Naive thymus-derived CD4-positive, alpha-beta T cell (primary cell): Measurements from ENCODE around the gene B3GAT3. TPM values are rescaled to one million over a fixed set of nuclear protein-coding genes. Genes with fewer than 3 reads are reported as not detected.

Experiments
- ATAC-seq: fragments of 150-1000 bp; cut with Tn5 transposase; 2 replicates; pipeline ENCODE4 v1.10.0; 2021; ENCODE audit warnings: mild to moderate bottlenecking, moderate library complexity
- CTCF ChIA-PET: fragments of 350-600 bp; sonication (Branson Sonifier 250); formaldehyde crosslinking; loops from one replicate; lab custom pipeline; 2021; ENCODE audit warnings: antibody characterized with exemption; lab: Charles Lee
- POLR2A ChIA-PET: fragments of 350-600 bp; sonication (Branson Sonifier 250); formaldehyde crosslinking; loops from one replicate; lab custom pipeline; 2021; ENCODE audit warnings: antibody characterized with exemption, inconsistent platforms; lab: Charles Lee
- DNase-seq, 9 donors: peaks; one replicate each; pipeline versions ENCODE4 v3.0.0 to v3.0.0-alpha.2; 2020 to 2022; ENCODE audit warnings: mixed read lengths in 1 of 9
- H3K27ac ChIP-seq: one replicate; pipeline ENCODE4 v1.7.0; 2013; ENCODE audit warnings: mild to moderate bottlenecking, low read depth, low read length, moderate library complexity
- H3K27me3 ChIP-seq, 2 donors: one replicate each; pipeline ENCODE4 v1.7.0; 2013; ENCODE audit warnings: low read length in 2 of 2, mild to moderate bottlenecking in 2 of 2, moderate library complexity in 2 of 2; ENCODE audit not compliant: control insufficient read depth in 2 of 2, insufficient read depth in 2 of 2
- H3K36me3 ChIP-seq, 3 experiments: 1 replicate in 2 of 3; 2 replicates in 1 of 3; pipeline ENCODE4 v1.7.0; 2013; ENCODE audit warnings: low read length in 3 of 3, mild to moderate bottlenecking in 3 of 3, moderate library complexity in 1 of 3; ENCODE audit not compliant: insufficient read depth in 3 of 3, control insufficient read depth in 2 of 3
- H3K4me1 ChIP-seq, 2 donors: one replicate each; pipeline ENCODE4 v1.7.0; 2013; ENCODE audit warnings: low read length in 2 of 2, mild to moderate bottlenecking in 2 of 2, moderate library complexity in 1 of 2; ENCODE audit not compliant: control insufficient read depth in 2 of 2, insufficient read depth in 2 of 2
- H3K4me3 ChIP-seq: 2 replicates; pipeline ENCODE4 v1.7.0; 2013; ENCODE audit warnings: mild to moderate bottlenecking, low read length
- H3K9me3 ChIP-seq, 3 experiments: 1 replicate in 2 of 3; 2 replicates in 1 of 3; pipeline ENCODE4 v1.7.0; 2013; ENCODE audit warnings: low read length in 3 of 3; ENCODE audit not compliant: control insufficient read depth in 2 of 3
- H3K27ac Mint-ChIP-seq, 9 donors: one replicate each; pipeline ENCODE4 v1.8.0; 2020 to 2022; ENCODE audit warnings: mixed read lengths in 9 of 9, mild to moderate bottlenecking in 8 of 9, moderate library complexity in 5 of 9, inconsistent platforms in 2 of 9
- H3K27me3 Mint-ChIP-seq, 5 donors: one replicate each; pipeline ENCODE4 v1.8.0; 2021 to 2022; ENCODE audit warnings: mixed read lengths in 5 of 5, mild to moderate bottlenecking in 1 of 5
- H3K36me3 Mint-ChIP-seq, 5 donors: one replicate each; pipeline ENCODE4 v1.8.0; 2020 to 2022; ENCODE audit warnings: mixed read lengths in 5 of 5, mild to moderate bottlenecking in 3 of 5, inconsistent platforms in 1 of 5
- H3K4me1 Mint-ChIP-seq, 7 donors: one replicate each; pipeline ENCODE4 v1.8.0; 2020 to 2022; ENCODE audit warnings: mixed read lengths in 7 of 7, mild to moderate bottlenecking in 3 of 7, inconsistent platforms in 1 of 7
- H3K4me3 Mint-ChIP-seq, 10 donors: one replicate each; pipeline ENCODE4 v1.8.0; 2020 to 2022; ENCODE audit warnings: mild to moderate bottlenecking in 10 of 10, mixed read lengths in 10 of 10, moderate library complexity in 6 of 10, inconsistent platforms in 2 of 10
- H3K9me3 Mint-ChIP-seq, 11 donors: one replicate each; pipeline ENCODE4 v1.8.0; 2020 to 2022; ENCODE audit warnings: mixed read lengths in 11 of 11, mild to moderate bottlenecking in 4 of 11, inconsistent platforms in 1 of 11, moderate library complexity in 1 of 11
- intact Hi-C, 2 donors: fragments of 100-400 bp; cut with micrococcal nuclease; formaldehyde crosslinking; loops; one replicate each; pipeline ENCODE4 v1.15.1; 2023
- polyA plus RNA-seq, 2 donors: library from polyadenylated mRNA; unstranded; fragments of 300-500 nt; fragmentation: Illumina TruSeq; gene quantifications; one replicate each; pipeline ENCODE4 v1.2.3, GENCODE V29; 2021
- total RNA-seq, 6 experiments: library from RNA in 5 of 6; stranded (reverse) in 5 of 6; gene quantifications; 1 replicate in 5 of 6; 2 replicates in 1 of 6; pipeline ENCODE4 v1.2.3 and lab custom pipeline; 2021 to 2026

Gene B3GAT3
- total and polyA plus RNA-seq, 7 experiments from 2014 or later: 35.0 to 78.1 (median 64.4) TPM

- DNase-seq: no peak
- intact Hi-C loops: loop anchor here in 1 of 2 donors (5.0 kb wide), 1 partner anchor 228 kb away; no protein-coding TSS in a partner anchor
- CTCF ChIA-PET: interaction anchor here (1.8 to 4.1 kb wide), 2 partner anchors 22 to 34 kb away, joined by 6 to 27 read pairs; partner anchors contain the start of gene TUT1
Measured at GRCh38 chr11:62614275-62614674, 7.5 kb downstream of the B3GAT3 start.

GRCh38 chr11:62613291-62613778 is 8.5 kb downstream of the B3GAT3 start:
- Histone ChIP-seq H3K27ac (peak overlapping the region; percentile 92), H3K36me3 (peaks cover 0 to 47% (median 0%) of the 10 kb centered on the region in 3 experiments), H3K4me1 (peaks cover 19 to 29% of the 10 kb centered on the region in 2 donors), H3K4me3 (no peak overlapping the region), H3K27me3 (no peaks in the 10 kb centered on the region), H3K9me3 (no peaks in the 10 kb centered on the region)
- peak overlapping the region; percentile 64 to 95 (median 89) for H3K27ac Mint-ChIP-seq
- intact Hi-C loops: loop anchor here (2.0 to 5.0 kb wide), 3 partner anchors 33 to 229 kb away; partner anchors contain the start of genes C11orf98 (in 1 of the 2), CSKMT (in 1 of the 2) and GANAB (in 1 of the 2)
- H3K9me3 Mint-ChIP-seq: no peaks in the 10 kb centered on the region
- H3K27me3 Mint-ChIP-seq: no peaks in the 10 kb centered on the region
- ATAC-seq: no peak
- no peak for DNase-seq
- peak overlapping the region; percentile 47 to 99 (median 70) for H3K4me3 Mint-ChIP-seq
- ChIA-PET CTCF (interaction anchor here (0.5 to 4.1 kb wide), 7 partner anchors 12 to 87 kb away, joined by 3 to 27 read pairs (median 3); partner anchors contain the start of genes C11orf98, CSKMT, MTA2 and TUT1), POLR2A (interaction anchor here (0.6 to 12.0 kb wide), 8 partner anchors 8 to 1225 kb away, joined by 3 to 219 read pairs (median 8); partner anchors contain the start of genes B3GAT3, C11orf98, CSKMT and GANAB)
- H3K36me3 Mint-ChIP-seq: peaks cover 0 to 19% (median 0%) of the 10 kb centered on the region in 5 donors
- H3K4me1 Mint-ChIP-seq: peaks cover 31 to 49% (median 41%) of the 10 kb centered on the region in 7 donors

More at GRCh38 chr11:62614275-62614674, 7.5 kb downstream of the B3GAT3 start:
- Histone ChIP-seq H3K27me3 (no peaks in the 10 kb centered on the region), H3K36me3 (peaks cover 0 to 38% (median 0%) of the 10 kb centered on the region in 3 experiments), H3K4me3 (no peak overlapping the region), H3K4me1 (peaks cover 16 to 28% of the 10 kb centered on the region in 2 donors), H3K27ac (no peak overlapping the region), H3K9me3 (no peaks in the 10 kb centered on the region)
- peak overlapping the region in 6 of 10 donors; percentile 31 to 99 (median 58) for H3K4me3 Mint-ChIP-seq
- ATAC-seq: no peak
- peaks cover 25 to 46% (median 40%) of the 10 kb centered on the region in 7 donors for H3K4me1 Mint-ChIP-seq
- H3K27ac Mint-ChIP-seq: peak overlapping the region; percentile 73 to 95 (median 89)
- peaks cover 0 to 17% (median 4%) of the 10 kb centered on the region in 5 donors for H3K36me3 Mint-ChIP-seq
- POLR2A ChIA-PET: interaction anchor here (0.7 to 12.0 kb wide), 5 partner anchors 7 to 237 kb away, joined by 3 to 219 read pairs (median 64); partner anchors contain the start of genes B3GAT3, C11orf98, CSKMT and GANAB
- no peaks in the 10 kb centered on the region for H3K27me3 Mint-ChIP-seq
- no peaks in the 10 kb centered on the region for H3K9me3 Mint-ChIP-seq

- Histone ChIP-seq H3K4me1 (peaks cover 19 to 32% of the 10 kb centered on the region in 2 donors), H3K27ac (peak within 1 kb of the TSS; percentile 92), H3K27me3 (no peaks in the 10 kb centered on the region), H3K4me3 (peak within 1 kb of the TSS; percentile 99), H3K36me3 (peaks cover 0 to 53% (median 0%) of the 10 kb centered on the region in 3 experiments), H3K9me3 (no peaks in the 10 kb centered on the region)
- peak within 1 kb of the TSS; percentile 93 to 100 (median 97) for H3K27ac Mint-ChIP-seq
- CTCF ChIA-PET: interaction anchor here (0.5 to 4.1 kb wide), 13 partner anchors 9 to 87 kb away, joined by 3 to 27 read pairs (median 4); partner anchors contain the start of genes B3GAT3, C11orf98, CSKMT and EEF1G
- H3K36me3 Mint-ChIP-seq: peaks cover 0 to 26% (median 5%) of the 10 kb centered on the region in 5 donors
- peaks cover 31 to 56% (median 48%) of the 10 kb centered on the region in 7 donors for H3K4me1 Mint-ChIP-seq
- DNase-seq (peak; percentile 74 to 96 (median 83)), ATAC-seq (peak; percentile 90)
- H3K4me3 Mint-ChIP-seq: peak within 1 kb of the TSS; percentile 89 to 100 (median 96)
- intact Hi-C loops: loop anchor here (1.0 to 5.0 kb wide), 15 partner anchors 10 to 230 kb away; partner anchors contain the start of genes C11orf98 (in 2 of the 2), CSKMT (in 2 of the 2), GANAB (in 2 of the 2) and MTA2 (in 1 of the 2)
- H3K27me3 Mint-ChIP-seq: no peaks in the 10 kb centered on the region
- no peaks in the 10 kb centered on the region for H3K9me3 Mint-ChIP-seq
- POLR2A ChIA-PET: interaction anchor here (0.6 to 12.0 kb wide), 19 partner anchors 9 to 1224 kb away, joined by 3 to 219 read pairs (median 8); partner anchors contain the start of genes B3GAT3, C11orf98, CSKMT and GANAB
Measured at GRCh38 chr11:62612366-62613290, 9.2 kb downstream of the B3GAT3 start, which contains the start of the genes EML3 and ROM1. Gene EML3 (minus strand): TSS chr11:62612775. CDS start chr11:62612457, 318 bp downstream. Gene ROM1 (plus strand): TSS chr11:62613257. CDS start chr11:62613282, 25 bp downstream.

- ChIA-PET POLR2A (interaction anchor here (0.5 to 12.0 kb wide), 18 partner anchors 9 to 250 kb away, joined by 3 to 219 read pairs (median 8); partner anchors contain the start of genes B3GAT3, C11orf98, CSKMT and EEF1G), CTCF (interaction anchor here (0.7 to 4.1 kb wide), 11 partner anchors 10 to 82 kb away, joined by 3 to 27 read pairs (median 4); partner anchors contain the start of genes B3GAT3, C11orf98, CSKMT and EEF1G)
- Histone ChIP-seq H3K9me3 (no peaks in the 10 kb centered on the region), H3K4me3 (peak overlapping the region; percentile 99), H3K4me1 (peaks cover 19 to 32% of the 10 kb centered on the region in 2 donors), H3K27me3 (no peaks in the 10 kb centered on the region), H3K36me3 (peaks cover 0 to 53% (median 0%) of the 10 kb centered on the region in 3 experiments), H3K27ac (peak overlapping the region; percentile 92)
- no peaks in the 10 kb centered on the region for H3K9me3 Mint-ChIP-seq
- intact Hi-C loops: loop anchor here (1.0 to 5.0 kb wide), 15 partner anchors 10 to 230 kb away; partner anchors contain the start of genes C11orf98 (in 2 of the 2), CSKMT (in 2 of the 2), GANAB (in 2 of the 2) and MTA2 (in 1 of the 2)
- H3K36me3 Mint-ChIP-seq: peaks cover 0 to 28% (median 5%) of the 10 kb centered on the region in 5 donors
- H3K27ac Mint-ChIP-seq: peak overlapping the region; percentile 93 to 100 (median 97)
- ATAC-seq (peak; percentile 50), DNase-seq (peak in 2 of 9 donors; percentile 60 to 62)
- H3K27me3 Mint-ChIP-seq: no peaks in the 10 kb centered on the region
- peaks cover 31 to 59% (median 51%) of the 10 kb centered on the region in 7 donors for H3K4me1 Mint-ChIP-seq
- peak overlapping the region; percentile 89 to 100 (median 96) for H3K4me3 Mint-ChIP-seq
Measured at GRCh38 chr11:62611705-62612365, 10.0 kb downstream of the B3GAT3 start.
